Calu3 (cell line): ENCODE measurements around the gene NOD1. TPM values are rescaled to one million over a fixed set of nuclear protein-coding genes. Genes with fewer than 3 reads are reported as not detected.
A peak's percentile ranks its signal among the peaks of the same experiment; 100 is the strongest.

Experiments
- BruUV-seq: library from RNA; stranded (reverse); fragments of 400-500 nt; replicated peaks from 2 replicates; lab custom pipeline; 2021; lab: Mats Ljungman, UMichigan
- CTCF ChIA-PET: fragments of 300-600 bp; sonication (Branson Sonifier 250); formaldehyde crosslinking; loops from one replicate; lab custom pipeline; 2022; ENCODE audit warnings: antibody characterized with exemption; lab: Charles Lee
- DNase-seq: peaks from one replicate; pipeline ENCODE4 v3.0.0; 2022
- H3K27ac Mint-ChIP-seq: one replicate; pipeline ENCODE4 v1.8.0; 2022; ENCODE audit warnings: mixed read lengths; ENCODE audit not compliant: unreplicated experiment
- H3K27me3 Mint-ChIP-seq: one replicate; pipeline ENCODE4 v1.8.0; 2022; ENCODE audit warnings: mixed read lengths; ENCODE audit not compliant: unreplicated experiment
- H3K36me3 Mint-ChIP-seq: one replicate; pipeline ENCODE4 v1.8.0; 2022; ENCODE audit warnings: mild to moderate bottlenecking, moderate library complexity, mixed read lengths; ENCODE audit not compliant: insufficient read depth, unreplicated experiment
- H3K4me1 Mint-ChIP-seq: one replicate; pipeline ENCODE4 v1.8.0; 2022; ENCODE audit warnings: mild to moderate bottlenecking, low read depth, mixed read lengths; ENCODE audit not compliant: unreplicated experiment
- H3K4me3 Mint-ChIP-seq: one replicate; pipeline ENCODE4 v1.8.0; 2022; ENCODE audit warnings: mild to moderate bottlenecking, low read depth, moderate library complexity, mixed read lengths; ENCODE audit not compliant: unreplicated experiment
- H3K9me3 Mint-ChIP-seq: one replicate; pipeline ENCODE4 v1.8.0; 2022; ENCODE audit warnings: low read depth, mixed read lengths; ENCODE audit not compliant: unreplicated experiment
- CTCF ChIP-seq: fragments of 200-600 bp; IDR thresholded peaks from one replicate; pipeline ENCODE4 v1.8.0; 2022; ENCODE audit warnings: antibody characterized with exemption; ENCODE audit not compliant: unreplicated experiment
- intact Hi-C: fragments of 100-400 bp; cut with micrococcal nuclease; formaldehyde crosslinking; loops from one replicate; pipeline ENCODE4 v1.10.0; 2022; ENCODE audit not compliant: unreplicated experiment
- total RNA-seq: library from RNA; stranded (reverse); gene quantifications from 2 replicates; pipeline ENCODE4 v1.2.3, GENCODE V29; 2022

Gene NOD1
- total RNA-seq, 1 experiment from 2014 or later, result 11.7 TPM

DNA sequence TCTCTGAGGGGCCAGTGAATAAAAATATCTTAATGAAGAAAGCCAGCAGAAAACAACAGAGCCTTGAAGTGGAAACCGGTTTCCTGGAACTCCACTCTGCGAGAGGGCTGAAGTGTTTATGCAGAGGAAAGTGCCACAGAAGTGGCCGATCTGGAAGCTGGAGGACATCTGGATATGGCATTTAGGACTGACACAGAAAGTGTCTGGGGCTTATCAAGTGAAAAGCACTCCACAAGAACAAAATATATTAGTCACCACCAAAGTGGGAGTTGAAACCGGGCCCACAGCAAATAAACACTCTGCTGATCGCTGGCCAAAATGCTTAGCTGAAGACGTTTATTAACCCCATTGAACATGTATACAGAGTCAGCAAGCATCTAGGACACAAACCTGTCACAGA lies 7.8 kb downstream of the NOD1 start:
- peaks cover 11% of the 10 kb centered on the region for H3K4me1 Mint-ChIP-seq
- TF ChIP-seq CTCF, result no peak
- H3K27me3 Mint-ChIP-seq, result no peaks in the 10 kb centered on the region
- H3K4me3 Mint-ChIP-seq, result no peak overlapping the region
- DNase-seq, result no peak
- no peak overlapping the region for H3K27ac Mint-ChIP-seq
- H3K36me3 Mint-ChIP-seq, result no peaks in the 10 kb centered on the region
- no TSS peak for BruUV-seq
- no peaks in the 10 kb centered on the region for H3K9me3 Mint-ChIP-seq
- intact Hi-C loops, result no loop called here
- CTCF ChIA-PET, result no interaction called here

DNA sequence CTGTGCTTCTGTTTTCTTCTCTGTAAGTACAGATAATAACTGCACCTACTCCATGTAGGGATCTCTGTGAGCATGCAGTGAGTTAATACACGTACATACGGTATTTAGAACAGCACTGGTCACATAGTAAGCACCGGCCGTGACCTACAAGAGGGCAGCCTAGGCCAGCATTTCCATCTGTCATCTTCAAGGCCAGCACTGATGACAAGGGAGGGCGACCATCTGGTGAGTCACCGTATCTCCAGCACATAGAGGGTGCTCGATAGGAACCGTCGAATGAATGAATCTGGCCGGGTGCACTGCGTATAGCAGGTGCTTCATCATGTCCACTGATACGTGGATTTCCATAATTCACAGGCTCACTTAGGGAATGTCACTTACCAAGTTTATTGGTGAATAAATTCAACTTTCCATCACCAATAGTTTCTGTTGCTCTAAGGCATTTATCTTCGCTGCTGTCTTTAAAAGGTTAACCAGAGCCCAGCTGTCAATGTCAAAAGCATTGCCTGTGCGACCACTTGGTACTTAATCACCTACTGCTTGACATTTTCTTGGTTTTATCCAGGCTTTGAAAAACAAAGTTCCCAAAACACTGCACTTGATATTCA lies 8.3 kb downstream of the NOD1 start:
- no peak for TF ChIP-seq CTCF
- CTCF ChIA-PET, result no interaction called here
- DNase-seq, result no peak
- intact Hi-C loops, result no loop called here
- Mint-ChIP-seq H3K4me1 (peaks cover 11% of the 10 kb centered on the region), H3K36me3 (no peaks in the 10 kb centered on the region), H3K27me3 (no peaks in the 10 kb centered on the region), H3K27ac (no peak overlapping the region), H3K4me3 (no peak overlapping the region), H3K9me3 (no peaks in the 10 kb centered on the region)
- BruUV-seq, result no TSS peak

GRCh38 chr7:30469303-30469702 lies 9.3 kb downstream of the NOD1 start:
- intact Hi-C loops, result no loop called here
- no peaks in the 10 kb centered on the region for H3K9me3 Mint-ChIP-seq
- H3K4me3 Mint-ChIP-seq, result no peak overlapping the region
- CTCF ChIA-PET, result interaction anchor here (1.5 kb wide), 1 partner anchor 9 kb away, joined by 4 read pairs; the partner anchor contains the start of gene NOD1
- no peaks in the 10 kb centered on the region for H3K36me3 Mint-ChIP-seq
- TF ChIP-seq CTCF, result peak; percentile 33
- no peaks in the 10 kb centered on the region for H3K27me3 Mint-ChIP-seq
- DNase-seq, result peak; percentile 78
- no peak overlapping the region for H3K27ac Mint-ChIP-seq
- H3K4me1 Mint-ChIP-seq, result peaks cover 11% of the 10 kb centered on the region
- BruUV-seq, result no TSS peak

GRCh38 chr7:30468791-30469190 lies 9.8 kb downstream of the NOD1 start:
- CTCF ChIA-PET, result interaction anchor here (1.5 kb wide), 1 partner anchor 10 kb away, joined by 4 read pairs; the partner anchor contains the start of gene NOD1
- no peak overlapping the region for H3K27ac Mint-ChIP-seq
- H3K27me3 Mint-ChIP-seq, result no peaks in the 10 kb centered on the region
- no peak overlapping the region for H3K4me3 Mint-ChIP-seq
- no peaks in the 10 kb centered on the region for H3K9me3 Mint-ChIP-seq
- no peaks in the 10 kb centered on the region for H3K36me3 Mint-ChIP-seq
- TF ChIP-seq CTCF, result no peak
- intact Hi-C loops, result no loop called here
- H3K4me1 Mint-ChIP-seq, result peaks cover 11% of the 10 kb centered on the region
- DNase-seq, result no peak
- no TSS peak for BruUV-seq
